Endothelial cell of umbilical vein (primary cell): ENCODE measurements around the gene LRRK1. TPM values are rescaled to one million over a fixed set of nuclear protein-coding genes. Genes with fewer than 3 reads are reported as not detected.

ENCODE experiments used
- BruUV-seq: library from RNA; stranded (reverse); fragments of 400-500 nt; replicated peaks from 2 replicates; lab custom pipeline; 2021; lab: Mats Ljungman, UMichigan
- CTCF ChIA-PET: fragments of 300-600, 350-600 bp; sonication (Branson Sonifier 250); formaldehyde crosslinking; loops from one replicate; lab custom pipeline; 2021; ENCODE audit warnings: antibody characterized with exemption, inconsistent platforms; lab: Charles Lee
- POLR2A ChIA-PET: fragments of 300-600, 350-600 bp; sonication (Branson Sonifier 250); formaldehyde crosslinking; loops from one replicate; lab custom pipeline; 2021; ENCODE audit warnings: antibody characterized with exemption, inconsistent platforms; lab: Charles Lee
- DNase-seq: peaks from one replicate; pipeline ENCODE4 v3.0.0-alpha.2; 2011; ENCODE audit warnings: low read depth, low spot score
- FAIRE-seq: peaks from 2 replicates; lab custom pipeline; 2011; peaks lifted over from hg19 to GRCh38; lab: Jason Lieb, UNC
- H2AFZ ChIP-seq: 2 replicates; pipeline ENCODE4 v1.6.0; 2012; ENCODE audit warnings: low read depth, low read length, control low read depth, inconsistent platforms
- H3K27ac ChIP-seq: 2 replicates; pipeline ENCODE4 v1.5.1; 2011; ENCODE audit warnings: low read depth, mild to moderate bottlenecking, control low read depth, low read length, moderate library complexity; ENCODE audit not compliant: insufficient read depth
- H3K27me3 ChIP-seq, 2 experiments: 2 replicates each; pipeline versions ENCODE4 v1.6.0 to v1.6.1; 2011; ENCODE audit warnings: low read length in 2 of 2, mixed read lengths in 1 of 2; ENCODE audit not compliant: control insufficient read depth in 2 of 2, insufficient read depth in 2 of 2
- H3K36me3 ChIP-seq, 2 experiments: 2 replicates in 1 of 2; 3 replicates in 1 of 2; pipeline ENCODE4 v1.5.1; 2011; ENCODE audit warnings: low read length in 2 of 2, mild to moderate bottlenecking in 1 of 2, moderate library complexity in 1 of 2; ENCODE audit not compliant: control insufficient read depth in 2 of 2, insufficient read depth in 2 of 2; ENCODE audit errors: extremely low read depth in 1 of 2
- H3K4me1 ChIP-seq: 3 replicates; pipeline ENCODE4 v1.5.1; 2011; ENCODE audit warnings: mild to moderate bottlenecking, low read length; ENCODE audit not compliant: control insufficient read depth, insufficient read depth; ENCODE audit errors: extremely low read depth
- H3K4me2 ChIP-seq: 2 replicates; pipeline ENCODE4 v1.6.1; 2011; ENCODE audit warnings: low read length, control low read depth, mixed read lengths; ENCODE audit not compliant: insufficient read depth
- H3K4me3 ChIP-seq, 3 experiments: fragments of 200-600 bp in 1 of 3; sonication (generic), shearing (Covaris generic) in 1 of 3; replicated peaks in 1 of 3; 2 replicates each; pipeline ENCODE4 v1.5.1; 2011 to 2016; ENCODE audit warnings: control low read depth in 3 of 3, low read length in 3 of 3, mild to moderate bottlenecking in 2 of 3, inconsistent platforms in 1 of 3, low read depth in 1 of 3, moderate library complexity in 1 of 3; ENCODE audit not compliant: insufficient read depth in 1 of 3
- H3K79me2 ChIP-seq: 2 replicates; pipeline ENCODE4 v1.6.0; 2012; ENCODE audit warnings: low read length, inconsistent platforms; ENCODE audit not compliant: control insufficient read depth, insufficient read depth
- H3K9ac ChIP-seq: replicated peaks from 2 replicates; pipeline ENCODE3; 2011; ENCODE audit warnings: low read length, control low read depth; ENCODE audit not compliant: insufficient read depth; ENCODE audit errors: extremely low read depth
- H3K9me1 ChIP-seq: replicated peaks from 3 replicates; pipeline ENCODE4 v1.6.0; 2011; ENCODE audit warnings: mild to moderate bottlenecking, low read length; ENCODE audit not compliant: control insufficient read depth, insufficient read depth; ENCODE audit errors: extremely low read depth
- H3K9me3 ChIP-seq: replicated peaks from 2 replicates; pipeline ENCODE4 v1.5.1; 2012; ENCODE audit warnings: low read length, inconsistent platforms; ENCODE audit not compliant: control insufficient read depth, insufficient read depth
- H4K20me1 ChIP-seq: replicated peaks from 2 replicates; pipeline ENCODE3; 2011; ENCODE audit warnings: mild to moderate bottlenecking, low read length; ENCODE audit not compliant: control insufficient read depth, insufficient read depth; ENCODE audit errors: extremely low read depth
- EZH2 ChIP-seq: IDR thresholded peaks from 2 replicates; pipeline ENCODE4 v1.6.1; 2012; ENCODE audit warnings: borderline replicate concordance, low read depth, mild to moderate bottlenecking, moderate library complexity, low read length, inconsistent platforms; ENCODE audit not compliant: severe bottlenecking
- FOS ChIP-seq: IDR thresholded peaks from 2 replicates; pipeline ENCODE4 v1.6.1; 2011; ENCODE audit warnings: mild to moderate bottlenecking, low read length, moderate library complexity, borderline replicate concordance; ENCODE audit not compliant: insufficient read depth
- GATA2 ChIP-seq: IDR thresholded peaks from 2 replicates; pipeline ENCODE4 v1.7.0; 2011; ENCODE audit warnings: low read depth, mild to moderate bottlenecking, moderate library complexity, mixed read lengths, low read length; ENCODE audit not compliant: insufficient read length, insufficient read depth
- MYC ChIP-seq: IDR thresholded peaks from one replicate; pipeline ENCODE4 v1.6.1; 2011; ENCODE audit warnings: mild to moderate bottlenecking, low read depth, low read length
- dilution Hi-C: fragments of 300-500 bp; cut with MboI; formaldehyde crosslinking; loops from one replicate; pipeline ENCODE4 v1.15.0; 2019; ENCODE audit warnings: low sequenced_read_pairs; ENCODE audit not compliant: extremely low pct_ligation_motif_present
- intact Hi-C: fragments of 100-400 bp; cut with micrococcal nuclease; formaldehyde crosslinking; loops from one replicate; pipeline ENCODE4 v1.10.0; 2022
- polyA plus RNA-seq, 4 experiments: library from polyadenylated mRNA; depleted of rRNA in 3 of 4; stranded (reverse) in 3 of 4; unstranded in 1 of 4; fragments of >200 nt; gene quantifications; 2 replicates each; pipeline versions ENCODE4 v1.2.1 to v1.2.3, GENCODE V29; 2011 to 2012; ENCODE audit warnings: missing spikeins in 1 of 4
- total RNA-seq: library from RNA; stranded (reverse); gene quantifications from 2 replicates; pipeline ENCODE4 v1.2.3, GENCODE V29; 2021
- TF ChIP-seq, protein P1 (sequence below): IDR thresholded peaks from 2 replicates; pipeline ENCODE4 v1.6.1; 2011; ENCODE audit not compliant: insufficient read depth, insufficient read length
- TF ChIP-seq, protein P2 (sequence below), 2 donors: IDR thresholded peaks; 1 replicate in 1 of 2; 2 replicates in 1 of 2; pipeline ENCODE4 v1.5.1; 2011; ENCODE audit warnings: low read length in 2 of 2, mild to moderate bottlenecking in 2 of 2, moderate library complexity in 2 of 2, control low read depth in 1 of 2, inconsistent platforms in 1 of 2, low read depth in 1 of 2; ENCODE audit not compliant: insufficient read depth in 1 of 2; ENCODE audit errors: extremely low read depth in 1 of 2

The LRRK1 gene
- total and polyA plus RNA-seq, 2 donors (not counting 3 experiments of a cell fraction or from before 2014, with no cell fraction given): 11.0 to 22.1 TPM

DNA sequence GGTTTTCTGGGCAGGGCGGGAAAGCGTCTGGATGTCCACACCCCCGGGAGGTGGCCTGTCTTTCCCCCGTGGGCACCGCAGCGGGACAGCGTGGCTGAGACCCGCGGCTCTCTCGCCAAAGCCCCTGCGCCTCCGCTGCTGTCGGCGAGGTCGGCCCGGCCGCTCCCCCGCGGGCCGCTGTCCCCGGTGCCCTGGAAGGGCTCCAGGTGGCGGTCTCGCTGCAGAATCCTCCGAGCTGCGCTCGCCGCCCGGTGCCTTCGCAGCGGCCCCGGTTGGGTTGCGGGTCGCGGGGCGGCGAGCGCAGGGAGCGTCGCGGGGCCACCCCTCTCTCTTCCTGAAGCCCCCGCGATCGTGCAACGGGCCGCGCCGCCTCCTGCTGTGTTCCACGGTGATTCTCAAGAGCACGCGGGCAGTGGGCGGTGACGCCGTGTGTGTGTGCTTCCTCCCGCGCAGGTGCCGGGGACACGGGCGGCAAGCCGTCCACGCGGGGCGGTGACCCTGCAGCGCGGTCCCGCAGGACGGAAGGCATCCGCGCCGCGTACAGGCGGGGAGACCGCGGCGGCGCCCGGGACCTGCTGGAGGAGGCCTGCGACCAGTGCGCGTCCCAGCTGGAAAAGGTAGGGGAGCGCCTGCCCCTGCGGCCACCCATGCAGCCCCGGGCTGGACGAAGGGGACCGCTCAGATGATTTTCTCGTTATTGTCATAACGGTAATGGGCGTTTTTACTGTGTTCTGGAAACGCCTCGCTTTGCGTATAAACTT, 54.4 kb downstream of the LRRK1 start:
- Histone ChIP-seq H2AFZ (peak overlapping the region; percentile 60), H3K4me1 (peaks cover 11% of the 10 kb centered on the region), H3K9ac (no peak overlapping the region), H3K36me3 (no peaks in the 10 kb centered on the region), H3K79me2 (no peaks in the 10 kb centered on the region), H3K4me2 (peak overlapping the region; percentile 70), H3K9me1 (no peaks in the 10 kb centered on the region), H3K9me3 (no peaks in the 10 kb centered on the region), H4K20me1 (no peaks in the 10 kb centered on the region), H3K4me3 (peak overlapping the region; percentile 20 to 38 (median 37)), H3K27me3 (no peaks in the 10 kb centered on the region), H3K27ac (no peak overlapping the region)
- intact Hi-C loops (loop anchor here (2.0 kb wide), 1 partner anchor 33 kb away; no protein-coding TSS in a partner anchor), dilution Hi-C loops (no loop called here)
- ChIA-PET POLR2A (no interaction called here), CTCF (interaction anchor here (1.1 to 3.1 kb wide), 2 partner anchors 34 to 55 kb away, joined by 3 to 19 read pairs; no protein-coding TSS in a partner anchor)
- DNase-seq: peak; percentile 15
- TF ChIP-seq EZH2 (peak; percentile 62), GATA2 (no peak), FOS (no peak), MYC (no peak)
- TF ChIP-seq, protein P1, sequence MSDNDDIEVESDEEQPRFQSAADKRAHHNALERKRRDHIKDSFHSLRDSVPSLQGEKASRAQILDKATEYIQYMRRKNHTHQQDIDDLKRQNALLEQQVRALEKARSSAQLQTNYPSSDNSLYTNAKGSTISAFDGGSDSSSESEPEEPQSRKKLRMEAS: no peak
- TF ChIP-seq, protein P2, sequence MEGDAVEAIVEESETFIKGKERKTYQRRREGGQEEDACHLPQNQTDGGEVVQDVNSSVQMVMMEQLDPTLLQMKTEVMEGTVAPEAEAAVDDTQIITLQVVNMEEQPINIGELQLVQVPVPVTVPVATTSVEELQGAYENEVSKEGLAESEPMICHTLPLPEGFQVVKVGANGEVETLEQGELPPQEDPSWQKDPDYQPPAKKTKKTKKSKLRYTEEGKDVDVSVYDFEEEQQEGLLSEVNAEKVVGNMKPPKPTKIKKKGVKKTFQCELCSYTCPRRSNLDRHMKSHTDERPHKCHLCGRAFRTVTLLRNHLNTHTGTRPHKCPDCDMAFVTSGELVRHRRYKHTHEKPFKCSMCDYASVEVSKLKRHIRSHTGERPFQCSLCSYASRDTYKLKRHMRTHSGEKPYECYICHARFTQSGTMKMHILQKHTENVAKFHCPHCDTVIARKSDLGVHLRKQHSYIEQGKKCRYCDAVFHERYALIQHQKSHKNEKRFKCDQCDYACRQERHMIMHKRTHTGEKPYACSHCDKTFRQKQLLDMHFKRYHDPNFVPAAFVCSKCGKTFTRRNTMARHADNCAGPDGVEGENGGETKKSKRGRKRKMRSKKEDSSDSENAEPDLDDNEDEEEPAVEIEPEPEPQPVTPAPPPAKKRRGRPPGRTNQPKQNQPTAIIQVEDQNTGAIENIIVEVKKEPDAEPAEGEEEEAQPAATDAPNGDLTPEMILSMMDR (IDR thresholded peaks at IDR 0.05; ENCODE audit: extremely low read depth in 1 of 2, insufficient read depth in 1 of 2, low read depth in 1 of 2, low read length in 2 of 2): no peak
- no peak for FAIRE-seq
- BruUV-seq: no TSS peak
